T-helper 22 cell (primary cell): ENCODE measurements around the gene FAM204A.

ENCODE experiments used
- DNase-seq: peaks from one replicate; pipeline ENCODE4 v3.0.0-alpha.2; 2020; ENCODE audit warnings: low read depth

Gene FAM204A

DNA sequence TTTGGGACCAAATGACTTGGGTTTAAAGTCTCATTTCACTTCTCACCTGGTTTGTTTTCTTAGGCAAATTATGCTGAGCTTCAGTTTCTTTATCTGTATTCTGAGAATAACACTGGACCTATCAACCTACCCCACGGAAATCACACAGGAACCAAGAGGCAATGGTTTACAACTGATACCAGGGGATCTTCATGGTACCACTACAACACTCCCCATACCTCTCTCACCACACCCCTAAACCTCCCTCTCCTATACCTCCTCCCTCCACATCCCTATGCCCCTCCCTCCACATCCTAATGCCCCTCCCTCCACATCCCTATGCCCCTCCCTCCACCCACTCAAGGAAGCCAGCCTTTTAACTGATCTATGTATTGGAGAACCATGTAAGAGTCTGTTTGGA, 9.9 kb downstream of the FAM204A start:
- no peak for DNase-seq

DNA sequence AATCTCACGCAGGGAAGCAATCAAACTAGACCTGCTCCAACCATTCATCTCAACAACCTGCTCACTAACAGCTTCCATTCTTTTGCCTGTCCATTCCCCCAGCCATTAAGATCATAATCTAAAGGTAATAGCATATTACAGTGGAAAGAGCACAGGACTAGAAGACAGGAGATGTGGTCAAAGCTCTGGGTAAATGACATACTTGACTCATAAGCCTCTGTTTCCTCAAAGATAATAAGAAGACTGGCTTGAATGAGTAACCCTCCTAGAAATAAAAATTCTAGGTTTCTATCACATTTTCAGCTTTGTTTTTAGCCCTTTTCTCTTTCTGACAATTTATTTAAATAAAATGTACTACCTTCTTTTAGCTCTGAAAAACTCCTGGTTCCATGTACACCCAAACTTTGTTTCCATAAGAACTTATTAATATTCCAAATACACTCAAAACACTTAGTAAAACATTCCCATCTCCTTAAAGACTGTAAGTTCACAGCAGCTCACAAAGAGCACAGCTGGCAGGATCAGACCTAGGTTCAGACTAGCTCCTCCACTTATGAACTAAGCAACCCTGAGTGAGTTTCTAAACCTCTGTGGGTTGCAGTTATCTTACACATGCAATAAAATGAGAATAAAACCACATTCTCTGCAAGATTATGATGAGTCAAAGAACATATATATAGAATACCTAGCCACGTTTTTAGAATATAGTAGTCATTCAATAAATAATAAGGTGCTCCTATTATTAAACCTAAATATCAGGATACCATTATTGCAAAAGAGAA, 11.6 kb downstream of the FAM204A start:
- no peak for DNase-seq

DNA sequence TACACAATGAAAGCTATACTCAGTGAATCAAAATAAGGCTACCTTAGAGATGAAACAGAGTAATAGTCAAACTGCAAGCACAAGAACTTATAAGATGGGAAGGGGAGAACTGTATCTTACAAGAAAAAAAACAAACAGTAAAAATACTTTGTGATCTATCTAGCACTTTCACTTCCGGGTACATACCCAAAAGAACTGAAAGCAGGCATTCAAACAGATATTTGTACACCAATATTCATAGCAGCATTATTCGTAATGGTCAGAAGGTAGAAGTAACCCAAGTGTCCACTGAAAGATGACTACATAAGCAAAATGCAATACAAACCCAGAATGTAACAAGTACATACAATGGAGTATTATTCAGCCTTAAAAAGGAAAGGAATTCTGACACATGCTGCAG, 18.0 kb downstream of the FAM204A start:
- no peak for DNase-seq

DNA sequence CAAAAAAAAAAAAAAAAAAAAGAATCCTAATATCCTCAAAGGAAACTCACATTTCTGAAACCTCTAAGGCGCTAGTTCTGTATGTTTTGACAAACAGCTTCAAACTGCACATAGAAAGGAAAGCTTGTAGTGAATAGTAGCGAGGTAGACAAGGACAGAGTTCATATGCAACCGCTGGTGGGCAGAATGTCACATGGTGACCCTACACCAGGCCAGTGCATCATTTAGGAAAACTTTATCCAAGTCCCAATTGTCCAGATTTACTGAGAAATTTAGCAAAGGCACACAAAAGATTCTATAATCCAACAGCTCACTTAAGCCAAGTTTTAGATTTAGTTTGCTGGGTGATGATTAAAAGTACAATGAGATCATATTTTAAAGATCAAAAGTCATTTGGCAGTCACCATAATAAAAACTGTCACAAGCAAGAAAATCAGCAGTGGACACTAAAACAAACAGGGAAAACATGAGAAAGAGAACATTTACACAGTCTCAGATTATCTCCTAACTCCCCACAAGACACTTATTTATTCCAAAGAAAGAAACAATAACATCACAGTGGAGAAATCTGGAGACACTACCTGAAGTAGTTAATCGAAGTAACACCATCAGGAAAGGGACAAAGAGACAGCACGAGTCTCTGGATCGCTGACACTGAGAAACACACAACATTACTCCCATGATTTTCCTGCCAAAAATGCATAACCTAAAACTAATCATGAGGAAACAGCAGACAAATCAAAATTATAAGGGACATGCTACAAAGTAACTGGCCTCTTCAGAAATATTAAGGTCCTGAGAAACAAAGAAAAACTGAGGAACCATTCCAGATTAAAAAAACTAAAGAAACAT, 20.2 kb downstream of the FAM204A start:
- no peak for DNase-seq

DNA sequence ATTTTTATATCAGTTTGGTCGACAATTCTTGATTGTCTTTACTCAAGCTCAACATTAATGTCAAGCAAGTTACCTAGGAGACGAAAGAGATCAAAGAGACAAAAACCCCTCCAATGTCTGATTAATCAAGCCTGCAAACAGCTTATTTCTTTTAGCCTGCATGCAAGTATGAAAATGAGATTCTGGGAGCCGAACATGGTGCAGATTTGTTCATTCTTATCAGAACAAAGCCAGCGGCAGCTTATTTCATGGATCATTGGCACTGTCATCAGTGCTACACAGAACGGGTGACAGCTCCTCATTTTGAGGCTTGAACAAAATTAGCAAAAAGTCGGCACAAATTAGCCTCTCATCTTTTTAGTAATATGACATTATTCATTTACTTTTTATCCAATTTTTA, 26.5 kb downstream of the FAM204A start:
- no peak for DNase-seq

DNA sequence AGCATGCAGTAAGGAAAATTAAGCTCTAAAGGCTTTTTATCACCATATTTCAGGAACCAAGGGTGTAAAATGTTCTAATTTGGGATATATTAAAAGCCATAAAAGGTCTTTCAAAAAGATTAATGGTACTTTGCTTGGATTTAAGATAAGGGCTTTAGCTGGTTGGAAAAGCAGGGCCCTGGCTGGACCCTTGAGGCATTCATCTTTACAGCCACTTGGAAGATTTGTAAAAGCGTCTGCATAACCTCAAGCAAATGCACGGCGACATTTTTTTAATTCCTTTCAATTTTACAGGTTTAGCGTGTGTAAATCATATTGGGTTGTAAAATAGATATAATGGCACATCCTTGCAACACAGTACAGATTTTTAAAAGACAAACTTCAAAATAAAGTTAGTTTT, 27.2 kb downstream of the FAM204A start:
- no peak for DNase-seq

DNA sequence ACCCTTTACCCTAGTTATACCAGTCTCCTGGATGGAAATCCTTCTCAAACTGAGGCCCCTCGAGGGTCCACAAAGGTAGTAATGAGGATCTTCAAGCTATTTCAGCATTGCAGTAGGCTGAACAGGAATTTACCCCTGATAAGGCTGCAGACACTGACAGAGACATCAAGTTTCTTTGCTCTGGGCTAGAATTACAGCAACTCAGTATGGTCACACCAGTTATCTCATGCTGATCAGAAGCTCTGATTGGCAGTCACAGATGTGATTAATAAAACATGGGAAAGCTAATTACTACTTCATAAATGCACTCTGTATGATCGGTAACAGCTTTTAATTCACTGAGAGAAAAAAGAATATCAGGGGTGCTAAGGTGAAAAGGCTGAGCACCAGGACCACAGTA, 30.6 kb downstream of the FAM204A start:
- DNase-seq = no peak

DNA sequence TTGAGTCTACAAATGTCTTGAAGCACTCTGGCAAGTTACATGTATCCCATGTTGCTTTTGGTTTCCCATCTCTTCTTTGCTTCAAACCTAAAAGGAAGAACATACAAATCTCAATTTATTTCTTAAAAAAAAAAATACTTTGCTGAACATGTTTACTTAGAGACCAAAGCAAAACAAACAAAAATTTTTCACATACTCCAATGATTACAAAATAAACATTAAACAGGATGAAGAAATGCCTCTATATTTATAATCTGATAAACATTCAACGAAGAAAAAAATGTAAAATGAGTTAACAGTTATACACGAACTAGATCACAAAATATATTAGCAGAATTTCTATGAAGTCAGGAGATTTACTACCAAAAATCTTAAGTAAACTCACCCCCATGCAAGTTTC, 31.3 kb downstream of the FAM204A start:
- no peak for DNase-seq

DNA sequence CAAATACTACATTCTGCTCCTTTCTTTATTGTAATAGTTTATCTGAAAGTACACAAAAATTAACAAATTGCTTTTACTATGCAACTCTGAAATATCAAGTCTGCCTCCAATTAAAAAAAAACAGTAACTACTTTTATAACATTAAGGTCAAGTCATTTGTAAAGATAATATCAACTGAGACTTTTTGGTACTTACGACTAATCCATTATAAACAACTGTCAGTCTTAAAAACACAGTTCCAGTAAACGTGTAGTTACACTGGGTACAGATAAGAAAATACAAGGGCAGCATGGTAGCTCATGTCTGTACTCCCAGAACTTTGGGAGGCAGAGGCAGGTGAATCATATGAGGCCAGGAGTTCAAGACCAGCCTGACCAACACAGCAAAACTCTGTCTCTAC, 32.2 kb downstream of the FAM204A start:
- no peak for DNase-seq

DNA sequence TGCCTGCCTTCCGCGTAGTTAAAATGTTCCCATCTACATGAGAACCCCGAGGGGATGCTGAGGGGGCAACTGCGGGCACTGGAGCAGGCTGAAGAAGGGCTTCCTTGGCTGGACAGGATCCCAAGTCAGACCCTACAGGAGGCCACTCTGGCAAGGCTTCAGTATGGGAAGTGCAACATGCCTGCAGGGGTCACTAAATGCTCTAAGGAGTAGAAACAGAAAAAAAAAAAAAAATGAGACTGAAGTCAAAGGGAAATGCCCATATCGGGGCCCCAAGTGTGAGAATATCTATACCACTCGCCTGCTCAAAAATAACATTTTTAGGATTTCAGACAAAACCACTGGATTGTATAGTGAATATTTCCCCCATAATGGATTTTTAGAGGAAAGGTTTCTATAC, 33.5 kb downstream of the FAM204A start:
- DNase-seq = no peak

DNA sequence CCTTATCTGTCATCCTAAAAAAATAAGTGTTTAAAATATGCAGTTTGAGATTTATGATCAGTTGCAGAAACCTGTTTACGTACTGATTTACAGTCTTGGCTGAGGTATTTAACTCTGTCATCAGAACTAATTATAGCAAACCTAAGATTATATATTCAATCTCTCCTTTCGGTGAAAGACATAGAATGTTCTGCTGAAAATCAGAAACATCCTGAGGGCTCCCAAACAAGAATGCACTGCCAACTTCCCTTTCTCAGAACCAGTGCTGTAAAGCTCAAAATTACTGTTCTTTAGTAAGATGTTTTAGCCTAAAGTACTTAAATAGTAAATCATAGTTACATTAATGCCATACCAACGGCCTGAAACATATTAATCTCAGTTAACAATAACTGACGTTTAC, 34.3 kb downstream of the FAM204A start:
- no peak for DNase-seq

DNA sequence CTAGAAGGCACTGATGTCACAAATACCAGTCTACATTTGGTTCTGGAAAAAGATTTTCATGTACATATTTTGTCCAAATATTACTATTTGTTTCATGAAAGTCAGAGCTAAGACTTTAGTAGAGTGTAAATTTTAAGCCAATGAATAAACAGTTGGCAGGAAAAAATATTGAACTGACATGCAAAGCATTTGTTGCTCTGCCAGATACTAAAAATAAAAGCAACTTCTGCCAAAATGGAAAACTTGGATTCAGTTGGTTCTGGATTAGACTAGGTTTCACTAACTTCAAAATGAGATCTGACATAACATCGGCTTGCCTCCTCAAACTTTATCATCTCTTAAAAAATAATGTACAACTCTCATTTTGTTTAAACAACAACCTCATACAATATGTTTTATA, 34.9 kb downstream of the FAM204A start:
- no peak for DNase-seq

DNA sequence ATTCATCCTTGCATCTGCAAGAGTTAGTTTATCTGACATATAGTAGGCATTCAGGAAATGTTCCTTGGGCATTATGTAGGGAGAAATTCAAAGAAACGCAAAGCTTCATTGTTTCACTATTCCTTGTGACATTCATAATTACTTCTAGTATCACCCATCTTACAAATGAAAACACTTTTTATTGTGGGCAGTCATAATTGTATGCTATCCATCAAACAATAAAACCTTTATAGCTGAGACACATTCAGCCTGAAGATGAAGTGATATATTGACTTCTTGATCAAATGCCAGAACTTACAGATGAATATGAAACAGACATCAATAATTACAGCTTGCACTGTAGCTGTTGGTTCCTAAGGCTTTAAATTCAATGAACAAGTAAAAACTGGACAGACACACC, 36.4 kb downstream of the FAM204A start:
- DNase-seq = no peak

DNA sequence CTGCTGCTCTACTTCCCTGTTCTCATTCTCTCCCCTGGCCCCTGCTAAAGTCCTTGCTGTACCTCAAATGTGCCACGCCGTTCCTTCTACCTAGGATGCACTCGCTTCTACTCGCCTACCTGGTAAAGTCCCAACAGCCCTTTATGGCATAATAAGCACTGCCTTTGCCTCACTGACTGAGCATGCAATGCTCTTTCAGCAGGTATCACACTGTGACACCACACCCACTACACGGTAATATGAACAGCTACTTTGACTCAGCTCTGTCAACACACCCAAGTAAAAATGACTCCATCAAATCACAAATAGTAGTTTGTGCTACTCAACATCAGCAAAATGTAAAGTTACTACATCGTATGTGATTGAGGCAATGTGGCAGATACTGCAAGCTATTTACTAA, 37.6 kb downstream of the FAM204A start:
- no peak for DNase-seq

DNA sequence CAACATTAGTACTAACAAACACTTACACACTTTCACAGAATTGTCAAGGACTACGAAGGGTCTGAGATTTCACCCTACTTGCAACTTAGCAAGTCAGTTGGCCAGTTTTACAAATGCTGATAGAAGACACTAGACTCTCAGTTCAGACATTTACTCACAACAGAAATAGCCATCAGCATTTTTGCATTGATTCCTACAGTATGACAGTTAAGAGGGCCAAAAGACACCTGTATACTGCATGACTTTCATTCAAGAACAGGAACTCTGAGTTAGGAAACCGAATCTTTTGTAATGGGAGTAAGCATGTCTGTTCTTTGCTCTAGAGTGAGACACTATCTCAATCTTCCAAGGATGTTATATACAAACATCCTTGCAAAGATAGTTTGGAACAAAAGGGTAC, 40.9 kb downstream of the FAM204A start:
- no peak for DNase-seq

DNA sequence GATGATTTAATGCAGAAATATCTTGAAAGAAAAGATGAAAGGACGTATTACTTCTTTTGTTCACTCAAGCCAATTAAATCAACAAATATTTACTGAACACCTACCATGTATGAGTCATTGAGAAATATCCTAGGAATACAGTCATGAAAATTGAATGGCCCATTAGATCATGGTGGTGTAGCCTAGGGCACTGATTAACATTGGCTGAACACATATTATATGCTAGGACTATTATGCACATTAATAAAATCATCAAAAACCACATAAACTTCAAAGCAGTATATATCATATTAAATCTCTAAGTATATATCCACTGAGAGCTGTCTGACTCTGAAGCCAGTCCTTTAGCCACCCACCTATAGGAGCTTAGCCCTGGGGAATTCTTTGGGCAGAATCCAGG, 41.8 kb downstream of the FAM204A start:
- DNase-seq = no peak

DNA sequence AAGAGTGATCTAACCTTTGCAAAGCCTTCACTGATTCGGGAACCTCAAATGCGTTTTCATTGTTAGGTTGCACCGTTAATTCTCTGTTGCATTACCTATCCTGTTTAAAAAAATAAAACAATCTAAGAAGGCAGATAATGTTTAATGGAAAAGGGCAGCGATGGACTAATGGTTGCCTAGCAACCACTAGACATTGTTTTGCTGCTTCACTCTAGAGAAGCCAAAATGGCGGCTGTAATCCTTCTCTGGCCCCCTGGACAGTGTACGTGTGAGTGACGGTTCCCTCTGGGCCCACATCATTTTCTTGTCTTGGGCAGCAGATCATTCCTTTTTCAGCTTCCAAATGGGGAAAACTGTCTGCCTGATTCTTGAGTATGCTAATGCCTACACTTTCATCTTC, 43.3 kb downstream of the FAM204A start:
- no peak for DNase-seq

DNA sequence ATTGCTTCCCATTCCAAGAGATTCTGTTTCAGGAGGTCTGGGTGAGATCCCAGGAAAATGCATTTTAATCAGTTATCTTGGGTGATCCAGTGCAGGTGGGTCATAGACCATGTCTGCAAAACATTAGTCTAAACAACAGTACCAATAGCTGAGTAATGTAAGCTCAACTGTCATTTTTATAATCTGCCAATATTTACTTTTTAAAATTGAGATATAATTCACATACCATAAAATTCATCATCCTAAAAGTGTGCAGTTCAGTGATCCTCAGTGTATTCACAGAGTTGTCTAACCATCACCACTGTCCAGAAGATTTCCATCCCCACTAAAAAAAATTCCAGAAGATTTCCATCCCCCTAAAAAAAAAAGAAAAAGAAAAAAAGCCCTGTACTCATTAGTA, 51.0 kb downstream of the FAM204A start:
- DNase-seq = no peak

DNA sequence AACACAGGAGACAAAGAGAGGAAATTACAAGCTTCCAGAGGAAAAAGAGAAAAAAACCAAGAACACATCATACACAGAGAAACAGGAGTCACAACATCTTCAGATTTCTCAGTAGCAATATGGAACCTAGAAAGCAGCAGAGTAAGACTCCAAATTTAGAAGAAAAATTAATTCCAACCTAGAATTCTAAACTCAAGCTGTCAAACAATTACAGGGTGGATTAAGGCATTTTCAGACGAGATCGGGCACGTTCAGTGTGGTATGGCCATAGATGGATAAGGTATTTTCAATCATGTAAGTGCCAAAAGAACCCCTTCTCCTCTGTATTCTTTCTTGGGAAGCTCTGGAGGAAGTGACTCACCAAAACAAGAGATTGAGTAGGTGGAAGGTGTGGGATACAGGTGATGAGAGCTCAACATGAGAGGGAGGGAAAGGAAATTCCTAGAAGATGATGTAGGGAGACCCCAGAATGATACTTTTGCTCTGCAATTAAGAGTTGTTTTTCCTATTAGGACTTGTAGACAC, 51.6 kb downstream of the FAM204A start:
- DNase-seq = no peak

DNA sequence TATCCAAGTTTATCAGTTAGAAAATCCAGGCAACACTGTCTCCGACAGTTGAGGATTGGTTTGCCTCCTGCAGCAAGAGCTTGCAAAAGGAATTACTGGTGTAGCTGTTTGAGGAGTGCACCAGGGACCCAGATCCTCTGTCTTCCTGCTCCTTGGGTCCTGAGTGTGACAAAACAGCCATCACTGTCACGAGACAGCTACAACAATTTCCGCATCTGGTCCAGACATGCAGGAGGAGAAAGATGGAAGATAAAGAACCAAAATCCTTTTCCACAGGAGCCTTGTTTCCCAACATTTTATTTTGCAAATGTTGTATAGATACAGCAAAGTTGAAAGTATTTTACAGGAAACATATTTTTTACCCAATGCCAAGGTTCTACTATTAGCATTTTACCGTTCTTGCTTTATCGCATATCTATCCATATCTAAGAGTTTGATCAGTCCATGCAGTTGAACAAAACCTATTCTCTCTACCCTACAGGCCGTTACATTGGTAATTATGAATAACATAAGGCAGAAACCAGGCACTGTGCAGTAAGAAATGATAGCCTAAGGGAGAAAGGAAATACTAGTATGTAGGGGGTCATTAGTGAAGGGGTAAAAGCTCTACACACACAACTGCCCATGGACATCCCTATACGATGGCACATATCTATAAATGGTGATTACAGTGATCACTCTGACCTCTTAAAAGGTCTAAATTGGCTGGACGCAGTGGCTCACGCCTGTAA, 54.9 kb downstream of the FAM204A start:
- DNase-seq = no peak

DNA sequence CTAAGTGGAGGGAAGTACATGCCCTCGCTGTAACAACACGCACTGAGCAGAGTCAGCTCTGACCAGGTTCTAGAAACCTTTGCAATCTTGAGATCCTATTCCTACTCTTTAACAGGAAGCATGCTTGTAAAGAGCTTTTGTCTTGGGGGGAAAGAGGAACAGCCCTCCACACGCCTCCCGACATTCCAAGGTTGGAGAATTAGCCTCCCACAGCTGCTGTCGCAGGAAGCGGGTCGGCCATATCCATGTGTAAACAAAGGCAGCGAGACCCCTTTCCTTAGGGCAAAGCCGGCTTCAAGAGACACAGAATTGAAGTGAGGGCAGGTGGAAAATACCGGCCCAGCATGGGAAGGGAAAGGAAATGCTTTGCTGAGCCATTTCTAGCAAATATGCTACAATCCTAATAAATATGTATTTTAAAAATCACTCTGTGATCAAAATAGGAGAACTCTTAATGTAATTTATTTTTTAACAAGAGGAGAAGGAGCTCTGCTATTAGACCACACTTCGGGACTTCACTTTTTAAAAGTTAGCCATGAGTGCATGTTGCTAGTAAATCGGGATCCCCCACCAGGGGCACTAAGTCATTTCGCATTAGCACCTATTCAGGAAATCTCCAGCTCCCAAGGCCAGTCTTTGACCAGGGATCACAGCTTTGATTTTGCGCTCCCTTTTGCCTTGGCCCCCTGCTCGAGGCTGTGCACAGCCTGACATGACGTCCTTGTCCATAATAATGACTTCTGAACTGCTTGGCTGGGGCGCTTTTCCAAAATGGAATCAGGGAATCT, 55.9 kb downstream of the FAM204A start:
- no peak for DNase-seq

DNA sequence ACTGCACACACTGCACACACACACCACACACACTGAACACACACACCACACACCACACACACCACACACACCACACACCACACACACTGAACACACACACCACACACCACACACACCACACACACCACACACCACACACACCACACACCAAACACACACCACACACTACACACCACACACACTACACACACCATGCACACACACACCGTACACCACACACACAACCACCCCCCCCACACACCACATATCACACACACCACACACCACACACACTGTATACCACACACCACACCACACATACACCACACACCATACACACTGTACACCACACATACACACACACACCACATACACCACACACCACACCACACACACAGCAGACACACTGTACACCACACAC, 59.5 kb downstream of the FAM204A start:
- no peak for DNase-seq
